NCI-H187 treated with DMSO at 0.1 percent for 48 hours (cell line): ENCODE results near the gene LRRC42.

Source experiments
- DNase-seq: peaks from one replicate; lab custom pipeline; 2025; lab: John Stamatoyannopoulos, UW

Gene LRRC42

GRCh38 chr1:53946252-53947171, at the start of gene LRRC42:
LRRC42 (plus strand) TSS chr1:53946350; CDS start chr1:53952000, 5,650 bp downstream.
- DNase-seq: no peak

GRCh38 chr1:53896635-53897229, 49.4 kb upstream of the LRRC42 start:
- no peak for DNase-seq

- DNase-seq: no peak
Observed at GRCh38 chr1:53899206-53899628, 46.9 kb upstream of the LRRC42 start.

- no peak for DNase-seq
Observed at GRCh38 chr1:53899708-53900107, 46.4 kb upstream of the LRRC42 start.

GRCh38 chr1:53902235-53903138, 43.7 kb upstream of the LRRC42 start:
- no peak for DNase-seq

GRCh38 chr1:53905509-53905908, 40.6 kb upstream of the LRRC42 start:
- no peak for DNase-seq

- DNase-seq: no peak
Observed at GRCh38 chr1:53906121-53906520, 40.0 kb upstream of the LRRC42 start.

GRCh38 chr1:53909946-53910345, 36.2 kb upstream of the LRRC42 start:
- DNase-seq: no peak

- no peak for DNase-seq
Observed at GRCh38 chr1:53911442-53911841, 34.7 kb upstream of the LRRC42 start.

- no peak for DNase-seq
Observed at GRCh38 chr1:53913352-53914033, 32.7 kb upstream of the LRRC42 start.

- no peak for DNase-seq
Observed at GRCh38 chr1:53918343-53918742, 27.8 kb upstream of the LRRC42 start.

- DNase-seq: no peak
Observed at GRCh38 chr1:53919675-53920066, 26.5 kb upstream of the LRRC42 start.

- no peak for DNase-seq
Observed at GRCh38 chr1:53927376-53927881, 18.7 kb upstream of the LRRC42 start.

- no peak for DNase-seq
Observed at GRCh38 chr1:53929246-53929960, 16.7 kb upstream of the LRRC42 start.

GRCh38 chr1:53930932-53931331, 15.2 kb upstream of the LRRC42 start:
- no peak for DNase-seq

GRCh38 chr1:53931523-53931922, 14.6 kb upstream of the LRRC42 start:
- DNase-seq: no peak

- no peak for DNase-seq
Observed at GRCh38 chr1:53934170-53934765, 11.9 kb upstream of the LRRC42 start.

GRCh38 chr1:53936430-53936829, 9.7 kb upstream of the LRRC42 start:
- no peak for DNase-seq

- DNase-seq: no peak
Observed at GRCh38 chr1:53938136-53938830, 7.9 kb upstream of the LRRC42 start.
